ENCODE data around the gene CHST4.

Gene CHST4

GRCh38 chr16:71526111-71526631 is at the start of gene CHST4:
Gene CHST4, plus strand, starts transcription at chr16:71526426. Its CDS starts 10,252 bp downstream, at chr16:71536678.
- TF ChIP-seq CTCF (conservative IDR thresholded peaks at IDR 0.05): no peak
- TF ChIP-seq ZFX (IDR thresholded peaks at IDR 0.05): no peak
- no peak within 1 kb of the TSS for H3K27ac ChIP-seq

- H3K27ac ChIP-seq: no peak overlapping the region
- TF ChIP-seq ZFX (IDR thresholded peaks at IDR 0.05): no peak
- no peak for TF ChIP-seq CTCF (conservative IDR thresholded peaks at IDR 0.05)
Observed at GRCh38 chr16:71476457-71477124, 49.6 kb upstream of the CHST4 start.

- H3K27ac ChIP-seq: no peak overlapping the region
- TF ChIP-seq CTCF (conservative IDR thresholded peaks at IDR 0.05) (peak; percentile 50), ZFX (IDR thresholded peaks at IDR 0.05) (no peak)
Observed at GRCh38 chr16:71479420-71479819, 46.8 kb upstream of the CHST4 start.

- no peak overlapping the region for H3K27ac ChIP-seq
- TF ChIP-seq ZFX (IDR thresholded peaks at IDR 0.05) (no peak), CTCF (conservative IDR thresholded peaks at IDR 0.05) (no peak)
Observed at GRCh38 chr16:71480956-71481355, 45.3 kb upstream of the CHST4 start.

GRCh38 chr16:71482569-71482968 is 43.7 kb upstream of the CHST4 start:
- no peak for TF ChIP-seq CTCF (conservative IDR thresholded peaks at IDR 0.05)
- no peak for TF ChIP-seq ZFX (IDR thresholded peaks at IDR 0.05)

GRCh38 chr16:71484006-71484893 is 42.0 kb upstream of the CHST4 start:
- H3K27ac ChIP-seq: peak overlapping the region; percentile 64
- TF ChIP-seq ZFX (IDR thresholded peaks at IDR 0.05) (no peak), CTCF (conservative IDR thresholded peaks at IDR 0.05) (no peak)

More at GRCh38 chr16:71482569-71482968, 43.7 kb upstream of the CHST4 start:
- H3K27ac ChIP-seq: no peak overlapping the region

GRCh38 chr16:71489122-71489521 is 37.1 kb upstream of the CHST4 start, which contains the start of gene ZNF19:
Gene ZNF19, minus strand, starts transcription at chr16:71489324. Its CDS starts 7,210 bp downstream, at chr16:71482114.
- H3K27ac ChIP-seq: no peak within 1 kb of the TSS
- TF ChIP-seq CTCF (conservative IDR thresholded peaks at IDR 0.05): no peak
- TF ChIP-seq ZFX (IDR thresholded peaks at IDR 0.05): no peak

Measured in C4-2B (cell line).